Sigmoid colon (tissue), 7 donors: ENCODE measurements around the gene OTUD3. TPM values are rescaled to one million over a fixed set of nuclear protein-coding genes. Genes with fewer than 3 reads are reported as not detected.
"Not testable (repeated sequence)": the region's sequence is repeated elsewhere in the genome, so short reads cannot be mapped to it uniquely, and the experiment has no call there.

Experiments used
- DNase-seq: peaks from one replicate; pipeline ENCODE4 v3.0.0-alpha.2; 2019
- H3K27ac ChIP-seq, 4 donors: fragments of 200-600 bp; sonication (generic); one replicate each; pipeline ENCODE4 v1.5.1; 2016 to 2019; ENCODE audit warnings: mild to moderate bottlenecking in 1 of 4
- H3K27me3 ChIP-seq, 3 donors: fragments of 200-600 bp; sonication (generic); one replicate each; pipeline ENCODE4 v1.5.1; 2019; ENCODE audit warnings: mild to moderate bottlenecking in 1 of 3
- H3K36me3 ChIP-seq, 4 donors: fragments of 200-600 bp; sonication (generic); one replicate each; pipeline ENCODE4 v1.5.1; 2016 to 2019
- H3K4me1 ChIP-seq, 4 donors: fragments of 200-600 bp; sonication (generic); one replicate each; pipeline ENCODE4 v1.5.1; 2017 to 2019
- H3K4me3 ChIP-seq, 4 donors: fragments of 200-600 bp; sonication (generic); one replicate each; pipeline ENCODE4 v1.5.1; 2017 to 2019; ENCODE audit warnings: mild to moderate bottlenecking in 2 of 4, moderate library complexity in 1 of 4
- H3K9me3 ChIP-seq, 4 donors: fragments of 200-600 bp in 3 of 4; sonication (generic) in 3 of 4; one replicate each; pipeline versions ENCODE4 v1.5.1 to v1.6.1; 2013 to 2019
- EP300 ChIP-seq, 4 donors: sonication (generic); formaldehyde crosslinking; IDR thresholded peaks; one replicate each; pipeline ENCODE4 v1.6.1; 2017; ENCODE audit warnings: antibody characterized with exemption in 4 of 4
- POLR2A ChIP-seq, 2 donors: fragments of 450-650 bp; IDR thresholded peaks; one replicate each; pipeline ENCODE4 v1.6.1; 2016; ENCODE audit warnings: antibody characterized with exemption in 2 of 2, mild to moderate bottlenecking in 2 of 2, moderate library complexity in 2 of 2
- POLR2AphosphoS5 ChIP-seq, 4 donors: sonication (generic); formaldehyde crosslinking; IDR thresholded peaks; one replicate each; pipeline ENCODE4 v1.6.1; 2017; ENCODE audit warnings: antibody characterized with exemption in 4 of 4
- WGBS, 2 donors: extraction: QIAGEN DNeasy Blood & Tissue Kit; methylation state at CpG; one replicate each; pipeline ENCODE4 v1.1.7; 2013; 5-methylcytosine and 5-hydroxymethylcytosine counted together
- intact Hi-C: fragments of 100-400 bp; cut with DNase I; formaldehyde crosslinking; loops from one replicate; pipeline ENCODE4 v1.15.1; 2023
- polyA plus RNA-seq, 3 donors: library from polyadenylated mRNA; stranded (reverse); fragments of 200-250 nt; gene quantifications; one replicate each; pipeline ENCODE4 v1.2.3, GENCODE V29; 2013
- total RNA-seq, 4 donors: library from RNA; depleted of rRNA; stranded (reverse); fragments of >200 nt; gene quantifications; one replicate each; pipeline ENCODE4 v1.1.0, GENCODE V29; 2016
- TF ChIP-seq, protein P1 (sequence below), 4 experiments: fragments of 450-650 bp in 3 of 4; fragments of 200-600 bp in 1 of 4; IDR thresholded peaks; one replicate each; pipeline ENCODE4 v1.5.1; 2016 to 2019; ENCODE audit warnings: antibody characterized with exemption in 4 of 4, mild to moderate bottlenecking in 3 of 4, moderate library complexity in 2 of 4
- donor health status: healthy with polysubstance abuse.
- donor health status: Bipolar disorder and iron deficiency.
- donor health status: healthy.

The OTUD3 gene
- total and polyA plus RNA-seq, 7 donors: 0.60 to 9.2 (median 5.4) TPM

DNA sequence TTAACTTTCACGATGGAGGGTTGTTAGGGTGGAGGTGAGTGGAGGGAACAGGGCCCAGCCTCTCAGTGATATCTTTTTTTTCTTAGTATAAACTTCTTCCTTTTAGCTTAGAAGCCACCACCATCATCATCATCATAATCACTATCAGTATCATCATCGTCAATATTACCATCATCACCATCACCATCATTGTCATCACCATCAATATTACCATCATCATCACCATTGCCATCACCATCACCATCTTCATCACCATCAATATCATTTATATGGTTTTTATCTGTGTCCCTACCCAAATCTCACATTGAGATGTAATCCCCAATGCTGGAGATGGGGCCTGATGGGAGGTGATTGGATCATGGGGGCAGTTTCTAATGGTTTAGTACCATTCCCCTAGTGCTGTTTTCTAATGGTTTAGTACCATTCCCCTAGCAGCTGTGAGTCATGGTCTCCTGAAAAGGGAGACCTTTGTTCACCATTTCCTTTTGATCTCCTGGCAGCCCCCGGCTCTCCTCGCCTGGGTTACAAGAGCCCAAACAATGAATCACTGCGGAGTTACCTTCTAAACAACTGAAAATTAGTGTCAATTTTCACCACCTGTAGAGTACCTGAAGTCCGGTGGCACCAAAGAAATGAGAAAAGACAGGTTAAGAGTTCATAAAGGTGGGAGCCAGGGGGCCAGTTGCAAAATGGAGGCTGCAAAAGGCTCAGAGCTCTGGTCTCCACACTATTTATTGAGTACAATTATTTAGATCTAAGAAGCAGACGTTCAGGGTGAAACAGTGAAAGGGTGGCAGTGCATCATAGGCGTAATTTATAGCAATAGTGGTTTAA is 44.3 kb downstream of the OTUD3 start:
- TF ChIP-seq EP300 (IDR thresholded peaks at IDR 0.05) (no peak), POLR2AphosphoS5 (IDR thresholded peaks at IDR 0.05) (no peak), POLR2A (IDR thresholded peaks at IDR 0.05) (no peak)
- TF ChIP-seq, protein P1, sequence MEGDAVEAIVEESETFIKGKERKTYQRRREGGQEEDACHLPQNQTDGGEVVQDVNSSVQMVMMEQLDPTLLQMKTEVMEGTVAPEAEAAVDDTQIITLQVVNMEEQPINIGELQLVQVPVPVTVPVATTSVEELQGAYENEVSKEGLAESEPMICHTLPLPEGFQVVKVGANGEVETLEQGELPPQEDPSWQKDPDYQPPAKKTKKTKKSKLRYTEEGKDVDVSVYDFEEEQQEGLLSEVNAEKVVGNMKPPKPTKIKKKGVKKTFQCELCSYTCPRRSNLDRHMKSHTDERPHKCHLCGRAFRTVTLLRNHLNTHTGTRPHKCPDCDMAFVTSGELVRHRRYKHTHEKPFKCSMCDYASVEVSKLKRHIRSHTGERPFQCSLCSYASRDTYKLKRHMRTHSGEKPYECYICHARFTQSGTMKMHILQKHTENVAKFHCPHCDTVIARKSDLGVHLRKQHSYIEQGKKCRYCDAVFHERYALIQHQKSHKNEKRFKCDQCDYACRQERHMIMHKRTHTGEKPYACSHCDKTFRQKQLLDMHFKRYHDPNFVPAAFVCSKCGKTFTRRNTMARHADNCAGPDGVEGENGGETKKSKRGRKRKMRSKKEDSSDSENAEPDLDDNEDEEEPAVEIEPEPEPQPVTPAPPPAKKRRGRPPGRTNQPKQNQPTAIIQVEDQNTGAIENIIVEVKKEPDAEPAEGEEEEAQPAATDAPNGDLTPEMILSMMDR (IDR thresholded peaks at IDR 0.05): no peak
- H3K27me3 ChIP-seq: no peaks in the 10 kb centered on the region
- H3K4me1 ChIP-seq: no peaks in the 10 kb centered on the region
- no peak for DNase-seq
- intact Hi-C loops: no loop called here
- no peak overlapping the region for H3K4me3 ChIP-seq
- WGBS, 2 donors: 68 to 70% methylated on average over 8 of the region's 8 CpGs
- peaks cover 0 to 7% (median 2%) of the 10 kb centered on the region in 4 donors for H3K9me3 ChIP-seq
- H3K36me3 ChIP-seq: no peaks in the 10 kb centered on the region
- no peak overlapping the region for H3K27ac ChIP-seq

DNA sequence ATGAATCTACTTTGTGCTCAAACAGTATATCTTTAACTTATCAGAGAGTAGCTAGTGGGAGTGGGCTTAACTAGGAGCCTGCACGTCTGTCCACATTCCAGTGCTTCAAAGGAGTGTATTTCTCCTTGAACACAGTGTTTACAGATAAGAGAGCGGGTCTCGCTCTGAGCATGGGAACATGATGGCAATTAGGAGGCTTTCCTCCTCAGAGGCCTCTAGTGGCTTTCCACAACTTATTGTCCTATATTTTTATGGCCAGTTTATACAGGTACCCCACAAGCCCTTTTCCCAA is 44.9 kb downstream of the OTUD3 start:
- H3K27ac ChIP-seq, H3K36me3 ChIP-seq, intact Hi-C loops, H3K4me1 ChIP-seq, DNase-seq, H3K4me3 ChIP-seq, H3K27me3 ChIP-seq: not testable (repeated sequence)
- WGBS, 2 donors: 76 to 82% methylated on average over 3 of the region's 3 CpGs
- H3K9me3 ChIP-seq: peaks cover 0 to 13% (median 4%) of the 10 kb centered on the region in 4 donors

DNA sequence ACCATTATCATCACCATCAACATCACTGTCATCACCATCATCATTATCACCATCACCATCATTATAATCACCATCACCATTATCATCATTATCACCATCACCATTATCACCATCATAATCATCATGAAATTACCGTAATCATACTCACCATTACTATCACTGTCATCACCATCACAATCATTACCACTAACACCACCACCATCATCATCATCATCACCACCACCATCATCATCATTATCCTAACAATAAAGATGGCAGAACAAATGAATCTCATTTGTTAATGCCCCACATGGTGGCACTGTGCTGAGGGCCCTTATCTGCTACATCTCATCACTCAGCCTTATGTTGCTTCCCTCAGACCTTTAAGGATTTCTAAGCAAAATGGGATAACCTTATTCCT is 50.7 kb downstream of the OTUD3 start:
- H3K27me3 ChIP-seq: no peaks in the 10 kb centered on the region
- H3K4me3 ChIP-seq: no peak overlapping the region
- TF ChIP-seq POLR2AphosphoS5 (IDR thresholded peaks at IDR 0.05) (no peak), POLR2A (IDR thresholded peaks at IDR 0.05) (no peak), EP300 (IDR thresholded peaks at IDR 0.05) (no peak)
- TF ChIP-seq, protein P1 (IDR thresholded peaks at IDR 0.05): no peak
- DNase-seq: no peak
- H3K9me3 ChIP-seq: peaks cover 0 to 22% (median 8%) of the 10 kb centered on the region in 4 donors
- H3K36me3 ChIP-seq: no peaks in the 10 kb centered on the region
- no peak overlapping the region for H3K27ac ChIP-seq
- WGBS, 2 donors: 0 to 98% methylated on average over 1 of the region's 1 CpG
- intact Hi-C loops: no loop called here
- H3K4me1 ChIP-seq: no peaks in the 10 kb centered on the region

DNA sequence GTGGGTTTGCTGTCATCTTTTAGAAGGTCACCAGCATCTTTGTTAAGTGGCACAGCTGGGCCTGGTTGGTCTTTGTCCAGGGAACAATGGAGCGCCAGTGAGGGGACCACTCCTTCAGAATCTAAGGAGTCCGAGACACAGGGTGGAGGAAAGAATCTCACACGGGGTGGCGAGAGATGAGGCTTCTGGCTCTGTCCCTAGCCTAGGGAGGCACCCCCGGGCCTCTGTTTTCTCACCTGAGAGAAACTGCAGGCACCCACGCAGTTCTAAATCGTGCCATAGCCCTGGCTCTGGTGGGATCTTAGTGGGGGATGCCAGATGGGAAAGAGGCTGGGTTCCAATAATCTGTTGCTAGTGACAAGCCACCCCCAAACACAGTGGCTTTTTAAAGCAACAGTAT is 52.1 kb downstream of the OTUD3 start:
- no peak overlapping the region for H3K4me3 ChIP-seq
- WGBS, 2 donors: 90% methylated on average over 7 of the region's 7 CpGs

DNA sequence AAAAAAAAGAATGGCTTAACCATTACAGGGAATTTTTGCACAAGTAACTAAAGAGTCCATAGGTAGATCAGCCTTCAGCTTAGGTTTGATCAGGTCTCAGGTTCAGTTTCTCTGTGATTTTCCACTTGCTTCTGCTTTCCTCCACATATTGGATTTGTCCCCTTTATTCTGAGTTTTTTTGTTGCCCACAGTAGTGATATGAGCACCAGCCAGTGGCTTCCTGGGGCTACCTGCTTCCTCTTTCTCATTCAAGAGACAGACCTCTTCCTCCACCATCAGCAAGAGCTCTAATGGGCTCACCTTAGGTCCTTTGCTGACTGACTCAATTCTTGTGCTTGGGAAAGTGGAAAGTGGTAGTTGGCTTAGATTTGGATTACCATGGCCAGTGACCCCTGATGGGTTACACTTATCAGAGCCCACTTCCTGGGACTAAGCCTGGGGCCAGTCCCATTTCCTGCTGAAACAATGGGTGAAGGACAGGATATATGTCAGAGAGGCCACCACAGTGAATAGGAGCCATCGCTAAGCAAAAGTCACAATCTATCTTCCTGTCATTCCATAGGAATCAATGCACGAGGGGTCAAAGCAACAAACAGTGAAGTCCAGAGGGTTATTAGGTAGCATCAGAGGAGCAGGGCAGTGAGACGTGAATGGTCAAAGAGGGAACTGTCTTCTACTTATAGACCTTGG is 54.0 kb downstream of the OTUD3 start:
- no peak for DNase-seq
- Histone ChIP-seq H3K4me3 (no peak overlapping the region), H3K27me3 (no peaks in the 10 kb centered on the region), H3K36me3 (no peaks in the 10 kb centered on the region), H3K27ac (no peak overlapping the region), H3K4me1 (no peaks in the 10 kb centered on the region), H3K9me3 (peaks cover 0 to 18% (median 8%) of the 10 kb centered on the region in 4 donors)
- no peak for TF ChIP-seq POLR2A (IDR thresholded peaks at IDR 0.05)
- no peak for TF ChIP-seq EP300 (IDR thresholded peaks at IDR 0.05)
- TF ChIP-seq, protein P1 (IDR thresholded peaks at IDR 0.05): no peak
- no peak for TF ChIP-seq POLR2AphosphoS5 (IDR thresholded peaks at IDR 0.05)
- intact Hi-C loops: no loop called here
- 67 to 89% methylated on average over 3 of the region's 3 CpGs for WGBS, 2 donors

More for the DNA sequence above, 52.1 kb downstream of the OTUD3 start:
- no peak for TF ChIP-seq EP300 (IDR thresholded peaks at IDR 0.05)
- TF ChIP-seq, protein P1 (IDR thresholded peaks at IDR 0.05): no peak
- no peak for TF ChIP-seq POLR2A (IDR thresholded peaks at IDR 0.05)
- TF ChIP-seq POLR2AphosphoS5 (IDR thresholded peaks at IDR 0.05): no peak
- no peaks in the 10 kb centered on the region for H3K4me1 ChIP-seq
- no peaks in the 10 kb centered on the region for H3K27me3 ChIP-seq
- H3K9me3 ChIP-seq: peaks cover 0 to 22% (median 8%) of the 10 kb centered on the region in 4 donors
- intact Hi-C loops: no loop called here
- no peaks in the 10 kb centered on the region for H3K36me3 ChIP-seq
- no peak overlapping the region for H3K27ac ChIP-seq
- DNase-seq: no peak
